HEK293 (cell line): ENCODE measurements around the gene FBXO33.
"Not testable (repeated sequence)": the region's sequence is repeated elsewhere in the genome, so short reads cannot be mapped to it uniquely, and the experiment has no call there.

Experiments
- CTCF ChIA-PET: fragments of 350-600 bp; formaldehyde crosslinking; extraction: SDS; loops from one replicate; lab custom pipeline; 2021; ENCODE audit warnings: antibody characterized with exemption; lab: Yijun Ruan, JAX
- POLR2A ChIA-PET: fragments of 300-600 bp; formaldehyde crosslinking; extraction: SDS; loops from one replicate; lab custom pipeline; 2020; ENCODE audit warnings: antibody characterized with exemption, inconsistent platforms; lab: Yijun Ruan, JAX
- H3K27ac ChIP-seq: fragments of 200-500 bp; sonication (Bioruptor generic); 2 replicates; pipeline ENCODE4 v1.5.1; 2014; ENCODE audit warnings: low read depth, low read length, control low read depth, inconsistent platforms; ENCODE audit errors: extremely low read depth
- H3K36me3 ChIP-seq, 2 experiments: fragments of 200-500 bp in 1 of 2; sonication (Bioruptor generic) in 1 of 2; 1 replicate in 1 of 2; 2 replicates in 1 of 2; pipeline ENCODE4 v1.5.1; 2014 to 2017; ENCODE audit warnings: inconsistent platforms in 2 of 2, low read length in 2 of 2; ENCODE audit not compliant: control insufficient read depth in 2 of 2, insufficient read depth in 1 of 2
- H3K4me1 ChIP-seq: fragments of 200-500 bp; sonication (Bioruptor generic); 2 replicates; pipeline ENCODE4 v1.5.1; 2014; ENCODE audit warnings: mild to moderate bottlenecking, low read length, inconsistent platforms; ENCODE audit not compliant: control insufficient read depth, insufficient read depth
- H3K4me3 ChIP-seq: 2 replicates; pipeline ENCODE4 v1.5.1; 2011; ENCODE audit warnings: low read depth, mild to moderate bottlenecking, control low read depth, low read length, moderate library complexity
- H3K9me3 ChIP-seq: fragments of 200-500 bp; sonication (Bioruptor generic); 2 replicates; pipeline ENCODE4 v1.5.1; 2014; ENCODE audit warnings: low read depth, low read length, inconsistent platforms; ENCODE audit not compliant: control insufficient read depth, insufficient read depth
- GLI2 ChIP-seq: fragments of 450-650 bp; formaldehyde crosslinking; IDR thresholded peaks from 2 replicates; pipeline ENCODE4; 2017; ENCODE audit warnings: missing biosample characterization, missing genetic modification characterization, low read depth, borderline replicate concordance
- GLIS1 ChIP-seq: fragments of 450-650 bp; formaldehyde crosslinking; IDR thresholded peaks from 2 replicates; pipeline ENCODE4 v1.5.1; 2016; ENCODE audit warnings: missing biosample characterization, missing genetic modification characterization
- KLF8 ChIP-seq: fragments of 450-650 bp; formaldehyde crosslinking; IDR thresholded peaks from 2 replicates; pipeline ENCODE4 v1.5.1; 2016; ENCODE audit warnings: missing biosample characterization, missing genetic modification characterization
- PRDM10 ChIP-seq: fragments of 450-650 bp; formaldehyde crosslinking; IDR thresholded peaks from 2 replicates; pipeline ENCODE4 v1.5.1; 2016; ENCODE audit warnings: missing biosample characterization, missing genetic modification characterization
- SETDB1 ChIP-seq: IDR thresholded peaks from one replicate; pipeline ENCODE4 v1.6.1; 2017; ENCODE audit warnings: mild to moderate bottlenecking, low read length, moderate library complexity, mixed read lengths; ENCODE audit not compliant: insufficient read length
- YY1 ChIP-seq: fragments of 450-650 bp; formaldehyde crosslinking; IDR thresholded peaks from 2 replicates; pipeline ENCODE4 v1.5.1; 2018; ENCODE audit warnings: missing biosample characterization, missing genetic modification characterization
- ZBTB7A ChIP-seq: fragments of 450-650 bp; formaldehyde crosslinking; IDR thresholded peaks from 2 replicates; pipeline ENCODE4 v1.5.1; 2016; ENCODE audit warnings: low read depth, missing biosample characterization, missing genetic modification characterization
- ZFP69B ChIP-seq: fragments of 450-650 bp; formaldehyde crosslinking; IDR thresholded peaks from 2 replicates; pipeline ENCODE4 v1.5.1; 2016; ENCODE audit warnings: missing biosample characterization, missing genetic modification characterization
- ZNF10 ChIP-seq: fragments of 450-650 bp; formaldehyde crosslinking; IDR thresholded peaks from 2 replicates; pipeline ENCODE4 v1.5.1; 2017; ENCODE audit warnings: missing biosample characterization, missing genetic modification characterization
- ZNF112 ChIP-seq: fragments of 450-650 bp; formaldehyde crosslinking; IDR thresholded peaks from 2 replicates; pipeline ENCODE4 v1.5.0; 2017; ENCODE audit warnings: missing biosample characterization, missing genetic modification characterization
- ZNF121 ChIP-seq: fragments of 450-650 bp; formaldehyde crosslinking; IDR thresholded peaks from 2 replicates; pipeline ENCODE4 v1.5.1; 2016; ENCODE audit warnings: missing biosample characterization, missing genetic modification characterization
- ZNF23 ChIP-seq: fragments of 450-650 bp; formaldehyde crosslinking; IDR thresholded peaks from 2 replicates; pipeline ENCODE4 v1.5.1; 2016; ENCODE audit warnings: missing biosample characterization, missing genetic modification characterization, borderline replicate concordance
- ZNF350 ChIP-seq: fragments of 450-650 bp; formaldehyde crosslinking; IDR thresholded peaks from 2 replicates; pipeline ENCODE4 v1.5.0; 2017; ENCODE audit warnings: missing biosample characterization, mild to moderate bottlenecking, missing genetic modification characterization
- ZNF423 ChIP-seq: fragments of 450-650 bp; formaldehyde crosslinking; IDR thresholded peaks from 2 replicates; pipeline ENCODE4 v1.5.1; 2016; ENCODE audit warnings: missing biosample characterization, missing genetic modification characterization
- ZNF521 ChIP-seq: fragments of 450-650 bp; formaldehyde crosslinking; IDR thresholded peaks from 2 replicates; pipeline ENCODE4 v1.5.1; 2017; ENCODE audit warnings: missing biosample characterization, mild to moderate bottlenecking, missing genetic modification characterization
- ZNF660 ChIP-seq: fragments of 450-650 bp; IDR thresholded peaks from 2 replicates; pipeline ENCODE4 v1.5.1; 2018; ENCODE audit warnings: missing biosample characterization, mild to moderate bottlenecking, missing genetic modification characterization
- ZNF747 ChIP-seq: fragments of 450-650 bp; formaldehyde crosslinking; IDR thresholded peaks from 2 replicates; pipeline ENCODE4 v1.5.1; 2016; ENCODE audit warnings: missing biosample characterization, missing genetic modification characterization

Gene FBXO33

DNA sequence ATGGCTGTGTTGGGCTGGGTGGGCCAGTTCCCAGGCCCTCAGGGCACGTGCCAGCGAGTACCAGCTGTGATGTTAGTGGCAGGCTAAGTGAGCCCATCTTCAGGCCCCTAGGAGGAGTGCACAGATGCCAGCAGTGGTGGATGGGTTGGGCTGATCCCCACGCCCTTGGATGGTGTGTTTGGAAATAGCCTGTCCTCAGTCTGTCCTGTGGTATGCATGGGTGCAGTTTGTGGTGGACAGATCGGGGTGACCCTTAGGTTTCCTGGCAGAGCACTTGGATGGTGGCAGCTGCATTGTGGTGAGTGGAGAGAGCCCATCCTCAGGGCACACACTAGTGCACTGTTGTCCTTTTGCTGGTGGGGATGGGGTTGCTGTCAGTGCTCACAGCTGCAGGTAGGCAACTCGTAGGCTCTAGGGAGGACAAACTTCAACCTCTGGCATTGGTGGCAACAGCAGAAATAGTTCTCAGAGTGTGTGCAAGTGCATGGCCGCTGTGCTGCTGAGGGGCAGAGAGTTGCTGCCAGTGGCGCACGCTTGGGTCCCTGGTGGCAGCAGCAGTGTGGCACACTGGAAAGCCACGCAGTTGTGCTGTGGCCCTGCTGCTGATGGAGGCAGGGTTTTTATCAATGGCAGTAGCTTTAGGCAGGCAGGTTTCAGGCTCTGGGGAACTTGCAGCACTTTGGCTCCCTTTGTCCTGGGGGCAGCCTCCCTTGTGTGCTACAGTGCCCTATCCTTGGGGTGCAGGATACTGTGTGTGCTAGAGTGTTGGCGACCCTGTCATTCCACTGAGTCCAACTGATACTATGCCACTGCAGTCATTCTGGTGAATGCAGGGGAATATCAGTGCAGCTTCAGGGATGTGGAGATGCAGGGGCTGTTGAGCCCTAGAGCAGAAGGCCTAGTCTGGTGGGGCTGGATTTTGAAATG, 65.5 kb downstream of the FBXO33 start (continued):
- no peak for TF ChIP-seq PRDM10 (tag by site-specific recombination)
- TF ChIP-seq ZNF23 (tag by site-specific recombination), result no peak
- no peak for TF ChIP-seq GLIS1 (tag by site-specific recombination)
- TF ChIP-seq ZNF112 (tag by site-specific recombination), result no peak
- no peak for TF ChIP-seq ZNF350 (tag by site-specific recombination)
- no peak for TF ChIP-seq ZBTB7A (tag by site-specific recombination)

- ChIA-PET CTCF (interaction anchor here (2.3 kb wide), 1 partner anchor 134 kb away, joined by 11 read pairs; no protein-coding TSS in a partner anchor), POLR2A (no interaction called here)
- no peak overlapping the region for H3K27ac ChIP-seq
- no peak overlapping the region for H3K4me3 ChIP-seq
- TF ChIP-seq ZNF121 (tag by site-specific recombination), result no peak
- no peak for TF ChIP-seq ZNF521 (tag by site-specific recombination)
- TF ChIP-seq ZNF10 (tag by site-specific recombination), result no peak
- no peak for TF ChIP-seq YY1
- TF ChIP-seq KLF8 (tag by site-specific recombination), result no peak
- TF ChIP-seq ZNF660 (tag by site-specific recombination), result no peak
- no peak for TF ChIP-seq ZNF423 (tag by site-specific recombination)
- TF ChIP-seq ZNF747 (tag by site-specific recombination), result no peak
- H3K9me3 ChIP-seq, result no peaks in the 10 kb centered on the region
- no peaks in the 10 kb centered on the region for H3K4me1 ChIP-seq
- no peaks in the 10 kb centered on the region; a peak in 1 of 3 replicates for H3K36me3 ChIP-seq
These were observed 66.9 kb downstream of the FBXO33 start for GRCh38 chr14:39365354-39365753.

DNA sequence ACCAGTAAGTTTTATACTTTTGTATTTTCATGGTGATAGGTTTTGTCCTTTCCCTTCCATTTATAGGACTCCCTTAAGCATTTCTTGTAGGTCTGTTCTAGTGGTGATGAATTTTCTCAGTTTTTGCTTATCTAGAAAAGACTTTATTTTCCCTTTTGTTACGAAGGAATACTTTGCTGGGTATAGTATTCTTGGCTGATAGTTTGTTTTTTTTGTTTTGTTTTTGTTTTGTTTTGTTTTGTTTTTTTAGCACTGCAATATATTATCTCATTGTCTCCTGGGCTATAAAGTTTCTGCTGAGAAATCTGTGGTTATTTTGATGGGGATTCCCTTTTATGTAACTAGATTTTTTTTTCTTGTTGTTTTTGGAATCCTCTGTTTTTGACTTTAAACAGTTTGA, 67.7 kb downstream of the FBXO33 start:
- H3K9me3 ChIP-seq, result no peaks in the 10 kb centered on the region
- H3K4me1 ChIP-seq, result no peaks in the 10 kb centered on the region
- H3K36me3 ChIP-seq, result no peaks in the 10 kb centered on the region; a peak in 1 of 3 replicates
- ChIA-PET CTCF (interaction anchor here (0.6 kb wide), 1 partner anchor 8 kb away, joined by 3 read pairs; no protein-coding TSS in a partner anchor), POLR2A (no interaction called here)
- H3K27ac ChIP-seq, result no peak overlapping the region
- H3K4me3 ChIP-seq, result no peak overlapping the region
- TF ChIP-seq GLI2 (no peak), ZFP69B (tag by site-specific recombination) (no peak), SETDB1 (peak; percentile 85)

GRCh38 chr14:39361556-39361955, 70.7 kb downstream of the FBXO33 start:
- H3K9me3 ChIP-seq, CTCF ChIA-PET, H3K4me3 ChIP-seq, H3K4me1 ChIP-seq, H3K36me3 ChIP-seq, POLR2A ChIA-PET, H3K27ac ChIP-seq: not testable (repeated sequence)
